A549 (cell line): ENCODE measurements around the gene GPRIN2. TPM values are rescaled to one million over a fixed set of nuclear protein-coding genes. Genes with fewer than 3 reads are reported as not detected.
"Not testable (repeated sequence)": the region's sequence is repeated elsewhere in the genome, so short reads cannot be mapped to it uniquely, and the experiment has no call there.

ENCODE experiments used
- ATAC-seq, 2 experiments: fragments of 200-7000 bp in 1 of 2; fragments of >200 bp in 1 of 2; cut with Nextera tagmentation in 1 of 2; cut with Tn5 transposase in 1 of 2; 3 replicates each; pipeline versions ENCODE4 v1.8.0 to v1.9.1; 2018 to 2020; ENCODE audit warnings: mild to moderate bottlenecking in 1 of 2, moderate library complexity in 1 of 2
- CTCF ChIA-PET: fragments of 300-600 bp; sonication (Branson Sonifier 250); formaldehyde crosslinking; extraction: SDS; loops from one replicate; lab custom pipeline; 2021; ENCODE audit warnings: antibody characterized with exemption, inconsistent platforms; lab: Yijun Ruan, JAX
- POLR2A ChIA-PET: fragments of 350-600 bp; formaldehyde crosslinking; extraction: SDS; loops from one replicate; lab custom pipeline; 2021; ENCODE audit warnings: antibody characterized with exemption, inconsistent platforms; lab: Yijun Ruan, JAX
- DNase-seq, 2 experiments: peaks; one replicate each; pipeline versions ENCODE4 v3.0.0 to v3.0.0-alpha.2; 2011 to 2016; ENCODE audit warnings: low read depth in 1 of 2, low spot score in 1 of 2
- FAIRE-seq: peaks from 2 replicates; lab custom pipeline; 2011; peaks lifted over from hg19 to GRCh38; lab: Jason Lieb, UNC
- H3K27ac ChIP-seq, 2 experiments: fragments of >200 bp; sonication (Bioruptor Twin); formaldehyde crosslinking; 3 replicates each; pipeline ENCODE4 v1.5.1; 2016 to 2017
- H3K4me1 ChIP-seq: fragments of >200 bp; sonication (Bioruptor Twin); formaldehyde crosslinking; 3 replicates; pipeline ENCODE4 v1.6.1; 2016
- H3K4me2 ChIP-seq: fragments of >200 bp; sonication (Bioruptor Twin); formaldehyde crosslinking; 3 replicates; pipeline ENCODE4 v1.6.1; 2016
- H3K4me3 ChIP-seq: fragments of >200 bp; sonication (Bioruptor Twin); formaldehyde crosslinking; 3 replicates; pipeline ENCODE4 v1.5.1; 2016
- H3K9me3 ChIP-seq: fragments of >200 bp; sonication (Bioruptor Twin); formaldehyde crosslinking; 3 replicates; pipeline ENCODE4 v1.6.1; 2016
- WGBS: methylation state at CpG from one replicate; pipeline ENCODE4 v1.1.6; 2017; ENCODE audit errors: missing lambda C conversion rate; 5-methylcytosine and 5-hydroxymethylcytosine counted together
- polyA plus RNA-seq, 4 experiments: library from polyadenylated mRNA; depleted of rRNA in 3 of 4; stranded (reverse); fragments of >200 nt; fragmentation: RNase III in 1 of 4; extraction: RNeasy Plus Mini Kit Qiagen cat#74134 plus additional on column Dnase treatment in 1 of 4; gene quantifications; 2 replicates in 3 of 4; 3 replicates in 1 of 4; pipeline ENCODE4 v1.2.3, GENCODE V29; 2011 to 2017

Gene GPRIN2
- polyA plus RNA-seq, 2 of the 4 experiments (the other 2 are of a cell fraction): 8.8 to 29.9 TPM

DNA sequence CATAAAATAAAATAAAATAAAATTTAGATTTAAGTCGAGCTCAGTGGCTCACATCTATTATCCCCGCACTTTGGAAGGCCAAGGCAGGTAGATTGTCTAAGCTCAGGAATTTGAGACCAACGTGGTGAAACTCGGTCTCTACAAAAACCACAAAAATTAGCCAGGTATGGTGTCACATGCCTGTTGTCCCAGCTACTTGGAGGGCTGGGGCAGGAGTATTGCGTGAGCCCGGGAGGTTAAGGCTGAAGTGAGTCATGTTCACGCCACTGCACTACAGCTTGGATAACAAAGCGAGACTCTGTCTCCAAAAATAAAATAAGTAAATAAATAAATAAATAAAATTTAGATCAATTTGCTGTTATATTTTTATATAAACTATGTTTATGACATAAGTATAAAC, 34.6 kb upstream of the GPRIN2 start:
- H3K4me1 ChIP-seq, DNase-seq, H3K4me3 ChIP-seq, H3K4me2 ChIP-seq, FAIRE-seq, H3K27ac ChIP-seq, CTCF ChIA-PET, POLR2A ChIA-PET, H3K9me3 ChIP-seq, ATAC-seq: not testable (repeated sequence)
- 100% methylated on average over 1 of the region's 8 CpGs for WGBS

DNA sequence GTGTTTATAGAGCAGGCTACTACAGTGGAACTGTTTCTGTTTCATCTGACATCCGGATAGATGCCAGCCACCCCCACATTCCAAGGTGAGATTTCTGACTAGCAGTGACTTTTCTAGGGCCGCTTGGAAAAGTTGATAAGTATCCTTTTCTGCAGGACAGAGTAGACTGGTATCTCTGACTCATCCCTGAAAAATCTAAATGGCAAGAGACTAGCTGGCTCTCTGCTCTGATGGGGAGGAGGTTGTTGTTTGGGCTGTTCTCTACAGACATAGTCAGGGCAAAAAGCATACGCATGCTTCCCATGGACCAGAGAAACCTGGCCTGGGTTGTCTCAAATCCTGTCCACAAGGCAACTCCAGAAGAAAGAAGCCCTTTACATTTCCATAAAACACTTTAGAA, 33.1 kb upstream of the GPRIN2 start:
- DNase-seq, H3K27ac ChIP-seq, H3K9me3 ChIP-seq, POLR2A ChIA-PET, H3K4me1 ChIP-seq, CTCF ChIA-PET, H3K4me3 ChIP-seq, H3K4me2 ChIP-seq: not testable (repeated sequence)
- ATAC-seq (peak; percentile 70 to 78), FAIRE-seq (peak; percentile 18)
- no CpG with 5 or more reads among the region's 3 CpGs for WGBS

DNA sequence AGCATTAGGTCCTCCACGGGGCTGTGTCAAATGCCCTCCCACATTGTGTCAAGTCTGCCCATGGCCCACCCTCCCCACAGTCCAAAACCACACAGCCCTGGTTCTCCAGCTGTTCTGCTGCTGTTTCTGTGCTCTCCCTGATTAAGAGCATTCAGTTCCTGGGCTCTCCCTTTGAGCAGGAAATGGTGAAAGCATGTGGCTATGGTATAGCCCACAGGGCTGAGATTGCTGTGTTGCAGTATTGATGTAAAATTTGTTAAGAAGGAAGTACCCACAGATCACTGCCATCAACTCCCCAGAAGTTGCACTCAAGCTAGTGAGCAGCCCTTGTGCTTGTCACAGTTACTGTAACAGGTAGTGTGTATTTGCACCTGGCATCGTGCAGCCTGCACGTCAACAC, 31.8 kb upstream of the GPRIN2 start:
- H3K4me3 ChIP-seq, FAIRE-seq, CTCF ChIA-PET, H3K4me1 ChIP-seq, H3K4me2 ChIP-seq, H3K9me3 ChIP-seq, DNase-seq, H3K27ac ChIP-seq, POLR2A ChIA-PET: not testable (repeated sequence)
- peak; percentile 9; a peak in 2 of 6 replicates for ATAC-seq
- WGBS: no CpG with 5 or more reads among the region's 3 CpGs

DNA sequence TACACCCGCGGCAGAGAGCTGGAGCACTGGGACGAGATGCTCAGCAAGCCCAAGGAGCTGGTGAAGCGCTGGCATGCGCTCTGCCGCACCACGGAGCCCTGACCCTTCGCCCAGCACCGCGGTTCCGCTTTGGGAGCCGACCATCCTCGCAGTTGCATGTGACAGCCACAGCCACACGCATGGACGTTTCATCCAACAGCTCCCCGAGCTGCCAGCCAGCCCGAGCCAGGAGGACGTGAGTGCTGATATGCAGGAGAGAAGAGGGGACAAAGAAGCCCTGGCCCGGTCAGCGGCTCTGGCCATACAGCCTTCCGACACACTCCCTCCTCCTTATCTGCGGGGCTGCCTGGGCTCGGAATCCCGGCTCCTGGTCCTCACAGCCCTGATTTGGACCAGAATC, 31.1 kb upstream of the GPRIN2 start:
- CTCF ChIA-PET, H3K9me3 ChIP-seq, DNase-seq, POLR2A ChIA-PET, H3K4me3 ChIP-seq, H3K27ac ChIP-seq, H3K4me2 ChIP-seq, FAIRE-seq, H3K4me1 ChIP-seq: not testable (repeated sequence)
- no CpG with 5 or more reads among the region's 24 CpGs for WGBS
- peak; percentile 8 to 10; a peak in 3 of 6 replicates for ATAC-seq

DNA sequence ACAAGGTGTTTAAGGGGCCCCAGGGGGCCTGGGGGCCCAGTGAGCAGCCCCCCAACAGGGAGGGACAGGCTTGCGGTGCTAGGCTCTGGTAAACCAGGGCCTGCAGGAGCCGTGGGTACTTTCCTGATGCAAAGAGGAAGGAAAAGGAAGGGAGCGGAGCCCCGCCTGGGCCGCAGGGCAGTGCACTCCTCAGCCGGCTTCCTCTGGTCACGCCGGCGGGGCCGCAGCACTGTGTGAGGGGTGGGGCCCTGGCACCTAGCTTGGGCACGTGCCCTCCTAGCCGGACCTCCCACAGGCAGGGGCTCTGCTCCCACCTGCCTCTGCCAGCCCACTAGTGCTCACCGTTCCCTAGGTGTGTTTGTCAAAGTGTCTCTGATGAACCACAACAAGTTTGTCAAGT, 28.8 kb upstream of the GPRIN2 start:
- H3K4me1 ChIP-seq, H3K9me3 ChIP-seq, H3K27ac ChIP-seq, CTCF ChIA-PET, H3K4me2 ChIP-seq, DNase-seq, FAIRE-seq, POLR2A ChIA-PET, H3K4me3 ChIP-seq, ATAC-seq: not testable (repeated sequence)
- WGBS: no CpG with 5 or more reads among the region's 13 CpGs

DNA sequence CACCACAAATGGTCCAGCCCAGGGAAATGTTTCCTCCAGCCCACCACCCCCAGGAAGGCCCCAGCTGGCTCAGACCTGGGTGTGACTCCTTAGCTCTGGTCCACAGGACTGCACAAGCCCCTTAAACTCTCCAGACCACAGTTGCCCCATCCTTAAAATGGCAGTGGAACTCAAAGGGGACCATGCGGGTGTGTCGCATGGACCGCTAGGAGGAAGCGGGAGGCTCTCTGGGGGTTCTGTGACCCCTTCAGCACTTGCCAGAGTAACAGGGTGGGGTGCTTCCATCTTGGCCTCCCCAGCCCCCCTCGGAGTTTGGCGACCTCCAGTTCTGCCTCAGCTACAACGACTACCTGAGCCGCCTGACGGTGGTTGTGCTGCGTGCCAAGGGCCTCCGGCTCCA, 27.7 kb upstream of the GPRIN2 start:
- FAIRE-seq, H3K9me3 ChIP-seq, H3K27ac ChIP-seq, H3K4me2 ChIP-seq, H3K4me3 ChIP-seq, H3K4me1 ChIP-seq, DNase-seq, ATAC-seq, CTCF ChIA-PET, POLR2A ChIA-PET: not testable (repeated sequence)
- WGBS: 95% methylated on average over 4 of the region's 11 CpGs

DNA sequence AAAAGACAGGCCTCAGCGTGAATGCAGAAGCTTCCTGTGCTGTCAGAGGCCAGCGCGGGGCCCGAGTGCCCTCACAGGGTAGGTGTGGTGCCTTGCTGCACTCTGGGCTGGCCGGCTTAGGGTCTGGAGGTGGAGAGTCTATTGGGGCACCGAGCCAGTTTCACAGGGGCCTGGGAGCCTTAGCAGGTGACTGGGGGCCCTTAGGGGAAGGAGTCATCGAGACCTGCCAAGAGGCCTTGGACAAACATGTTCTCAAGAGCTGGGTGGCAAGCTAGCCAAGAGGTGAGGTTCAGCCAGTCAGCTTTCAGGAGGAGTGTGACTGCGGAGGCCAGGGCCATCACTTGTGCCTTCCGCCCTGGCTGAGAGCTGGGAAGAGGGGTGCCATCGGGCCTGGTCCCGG, 26.1 kb upstream of the GPRIN2 start:
- ATAC-seq, H3K27ac ChIP-seq, CTCF ChIA-PET, H3K4me2 ChIP-seq, H3K9me3 ChIP-seq, DNase-seq, POLR2A ChIA-PET, H3K4me1 ChIP-seq, FAIRE-seq, H3K4me3 ChIP-seq: not testable (repeated sequence)
- WGBS: no CpG with 5 or more reads among the region's 11 CpGs

DNA sequence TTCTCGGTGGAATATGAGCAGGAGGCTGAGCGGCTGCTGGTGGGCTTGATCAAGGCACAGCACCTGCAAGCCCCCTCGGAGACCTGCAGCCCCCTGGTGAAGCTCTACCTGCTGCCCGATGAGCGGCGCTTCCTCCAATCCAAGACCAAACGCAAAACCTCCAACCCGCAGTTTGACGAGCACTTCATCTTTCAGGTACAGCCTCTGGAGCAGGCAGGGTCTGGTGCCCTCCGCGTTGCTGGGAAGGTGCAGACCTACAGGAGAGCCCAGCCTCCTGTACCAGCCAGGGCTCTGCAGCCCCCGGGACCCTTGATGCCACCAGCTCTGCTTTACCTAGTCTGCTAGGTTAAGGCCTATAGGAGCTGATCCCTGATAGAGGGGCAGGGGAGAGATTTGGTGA, 25.5 kb upstream of the GPRIN2 start:
- H3K4me2 ChIP-seq, H3K9me3 ChIP-seq, H3K27ac ChIP-seq, DNase-seq, CTCF ChIA-PET, ATAC-seq, H3K4me3 ChIP-seq, POLR2A ChIA-PET, H3K4me1 ChIP-seq, FAIRE-seq: not testable (repeated sequence)
- WGBS: 100% methylated on average over 5 of the region's 12 CpGs

DNA sequence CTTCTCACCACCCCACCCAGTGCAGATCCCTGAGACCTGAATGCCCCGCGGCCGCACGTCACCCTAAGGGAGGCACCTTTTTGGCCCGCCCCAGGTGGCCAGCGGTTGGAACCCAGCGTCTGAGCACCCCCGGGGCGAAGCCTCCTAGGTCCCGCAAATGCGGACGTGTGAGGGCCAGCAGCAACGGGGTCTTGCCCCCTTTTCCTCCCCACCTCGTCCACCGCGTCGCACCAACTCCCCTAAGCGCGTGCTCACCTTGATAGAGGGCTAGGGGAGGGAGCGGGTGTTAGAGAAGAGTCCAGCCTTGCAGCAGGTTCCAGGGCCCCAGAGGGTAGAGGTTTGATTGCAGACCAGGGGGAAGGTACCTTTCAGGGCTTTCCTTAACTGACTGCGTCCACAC, 22.9 kb upstream of the GPRIN2 start:
- H3K27ac ChIP-seq, FAIRE-seq, H3K4me2 ChIP-seq, CTCF ChIA-PET, DNase-seq, H3K4me3 ChIP-seq, POLR2A ChIA-PET, H3K4me1 ChIP-seq, H3K9me3 ChIP-seq: not testable (repeated sequence)
- ATAC-seq: peak; percentile 2 to 9; a peak in 4 of 6 replicates
- WGBS: no CpG with 5 or more reads among the region's 21 CpGs

DNA sequence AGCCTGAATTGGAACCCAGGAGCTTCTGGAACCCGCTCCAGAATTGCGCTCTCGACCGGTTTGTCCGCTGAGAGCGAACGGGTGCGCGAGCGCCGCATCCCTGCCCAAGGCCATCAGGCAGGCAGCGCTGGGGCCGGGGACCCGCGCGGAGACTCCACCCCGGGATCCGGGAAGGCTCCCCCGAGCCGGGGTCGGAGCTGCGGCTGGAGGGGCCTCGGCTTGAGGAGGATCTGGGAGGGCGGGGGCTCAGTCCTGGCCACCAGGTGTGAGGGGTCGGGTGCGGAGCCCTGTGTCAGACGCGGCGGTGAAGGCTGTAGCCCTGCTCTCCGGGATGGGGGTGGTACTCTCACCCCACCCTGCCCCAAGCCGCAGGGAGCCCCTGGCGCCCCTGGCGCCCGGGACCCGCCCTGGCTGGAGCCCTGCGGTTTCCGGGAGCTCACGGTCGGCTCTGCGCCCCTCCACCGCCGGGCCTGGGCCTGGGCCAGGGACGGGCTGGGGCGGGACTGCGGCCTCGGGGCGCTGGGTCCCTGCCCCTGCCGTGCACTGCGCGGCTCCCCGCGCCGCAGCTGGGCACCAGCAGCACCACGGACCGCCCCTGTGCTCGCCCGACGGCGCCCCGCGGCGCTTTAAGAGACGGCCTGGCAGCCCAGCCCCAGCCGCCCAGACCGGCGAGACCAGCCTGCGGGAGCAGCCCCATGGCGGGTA, 22.2 kb upstream of the GPRIN2 start, which contains the start of gene SYT15:
Gene SYT15 (plus strand): TSS at position 655 of the 705 bp plus-strand sequence. CDS start 41 bp downstream, at position 696.
- FAIRE-seq, POLR2A ChIA-PET, H3K4me1 ChIP-seq, H3K4me2 ChIP-seq, H3K4me3 ChIP-seq, DNase-seq, CTCF ChIA-PET, H3K9me3 ChIP-seq, H3K27ac ChIP-seq: not testable (repeated sequence)
- peak; percentile 39 to 52 for ATAC-seq
- 93% methylated on average over 26 of the region's 68 CpGs for WGBS

DNA sequence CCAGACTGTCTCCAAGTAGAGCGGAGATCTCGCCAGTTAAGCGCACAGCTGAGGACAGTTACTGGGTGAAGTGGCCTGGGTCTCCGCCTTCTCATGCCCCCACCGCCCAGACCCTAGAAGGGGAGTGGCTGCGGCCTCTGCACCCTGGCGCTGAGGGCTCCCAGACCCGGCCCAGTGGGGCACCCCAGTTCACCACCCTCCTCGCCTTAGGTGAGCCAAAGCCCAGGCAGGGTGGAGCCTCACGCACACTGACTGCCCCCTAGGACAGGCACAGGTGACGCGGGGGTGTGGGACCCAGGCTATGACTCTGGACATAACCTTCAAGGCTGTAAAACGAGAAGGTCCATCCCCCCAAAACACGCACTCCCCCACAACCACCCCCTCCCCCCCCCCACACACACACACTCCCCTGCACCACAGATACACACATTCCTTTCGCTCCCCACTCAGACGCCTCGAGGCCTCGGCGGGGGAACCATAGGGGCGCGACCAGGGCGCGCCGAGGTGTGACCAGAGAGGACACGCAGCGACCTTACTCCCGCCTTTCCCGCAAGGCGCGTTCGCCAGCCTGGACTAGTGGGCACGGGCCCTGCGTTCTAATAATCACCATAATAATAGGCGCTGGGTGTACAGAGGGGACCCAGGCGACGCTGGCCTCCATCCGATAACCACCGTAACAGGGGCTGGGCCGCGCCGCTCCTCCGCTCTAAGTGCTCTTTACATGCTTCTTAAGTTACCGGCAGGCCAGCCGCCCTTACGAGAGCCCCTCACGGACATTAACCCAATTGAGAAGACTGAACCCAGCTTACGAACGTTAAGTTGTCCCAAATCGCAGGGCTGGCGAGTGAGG, 21.4 kb upstream of the GPRIN2 start:
- DNase-seq, H3K4me2 ChIP-seq, H3K4me1 ChIP-seq, POLR2A ChIA-PET, FAIRE-seq, H3K4me3 ChIP-seq, H3K9me3 ChIP-seq, H3K27ac ChIP-seq, CTCF ChIA-PET: not testable (repeated sequence)
- 0 out of 6 replicates have a peak, but pooled peaks of 1 of the 2 experiments have one; percentile 6 for ATAC-seq
- 97% methylated on average over 35 of the region's 50 CpGs for WGBS
